HEK293T (cell line): ENCODE measurements around the gene TRAPPC2B.

Source experiments
- CTCF ChIA-PET: fragments of 350-600 bp; formaldehyde crosslinking; extraction: SDS; loops from one replicate; lab custom pipeline; 2021; ENCODE audit warnings: antibody characterized with exemption, inconsistent platforms; lab: Yijun Ruan, JAX
- POLR2A ChIA-PET: fragments of 350-600 bp; formaldehyde crosslinking; extraction: SDS; loops from one replicate; lab custom pipeline; 2020; ENCODE audit warnings: antibody characterized with exemption, inconsistent platforms; lab: Yijun Ruan, JAX
- DNase-seq: peaks from one replicate; pipeline ENCODE4 v3.0.0; 2012; ENCODE audit warnings: mixed read lengths; ENCODE audit errors: extremely low spot score
- ARNT ChIP-seq: fragments of 450-650 bp; IDR thresholded peaks from 2 replicates; pipeline ENCODE4 v1.6.1; 2017; ENCODE audit warnings: mild to moderate bottlenecking
- BHLHE40 ChIP-seq: fragments of 450-650 bp; IDR thresholded peaks from 2 replicates; pipeline ENCODE4 v1.6.1; 2016; ENCODE audit warnings: mild to moderate bottlenecking, moderate library complexity, borderline replicate concordance
- CTBP1 ChIP-seq: fragments of 450-650 bp; IDR thresholded peaks from 2 replicates; pipeline ENCODE4 v1.6.1; 2016; ENCODE audit warnings: borderline replicate concordance
- ELF4 ChIP-seq: fragments of 450-650 bp; IDR thresholded peaks from 2 replicates; pipeline ENCODE4 v1.6.1; 2017; ENCODE audit warnings: antibody characterized with exemption
- FOXA1 ChIP-seq: fragments of 450-650 bp; IDR thresholded peaks from 2 replicates; pipeline ENCODE4 v1.6.1; 2016; ENCODE audit warnings: mild to moderate bottlenecking
- FOXK2 ChIP-seq: fragments of 450-650 bp; IDR thresholded peaks from 2 replicates; pipeline ENCODE4 v1.6.1; 2016; ENCODE audit warnings: mild to moderate bottlenecking
- HDGF ChIP-seq: fragments of 450-650 bp; IDR thresholded peaks from 2 replicates; pipeline ENCODE4 v1.6.1; 2017; ENCODE audit warnings: antibody characterized with exemption, borderline replicate concordance
- L3MBTL2 ChIP-seq: fragments of 450-650 bp; conservative IDR thresholded peaks from 2 replicates; pipeline ENCODE4 v1.6.1; 2016; ENCODE audit warnings: mild to moderate bottlenecking
- LEF1 ChIP-seq: fragments of 450-650 bp; IDR thresholded peaks from 2 replicates; pipeline ENCODE4 v1.6.1; 2017; ENCODE audit warnings: mild to moderate bottlenecking, borderline replicate concordance
- NFRKB ChIP-seq: fragments of 450-650 bp; IDR thresholded peaks from 2 replicates; pipeline ENCODE4 v1.6.1; 2016; ENCODE audit warnings: mild to moderate bottlenecking, moderate library complexity
- PKNOX1 ChIP-seq: fragments of 450-650 bp; IDR thresholded peaks from 2 replicates; pipeline ENCODE4 v1.6.1; 2016
- SP1 ChIP-seq: fragments of 450-650 bp; IDR thresholded peaks from 2 replicates; pipeline ENCODE4 v1.6.1; 2017
- SUZ12 ChIP-seq: fragments of 450-650 bp; IDR thresholded peaks from 2 replicates; pipeline ENCODE4 v1.6.1; 2016; ENCODE audit warnings: mild to moderate bottlenecking
- TARDBP ChIP-seq: fragments of 450-650 bp; IDR thresholded peaks from 2 replicates; pipeline ENCODE4 v1.6.1; 2016
- ZNF384 ChIP-seq: fragments of 450-650 bp; IDR thresholded peaks from 2 replicates; pipeline ENCODE4 v1.6.1; 2016

TRAPPC2B gene

GRCh38 chr19:57389730-57390598 lies 26.6 kb downstream of the TRAPPC2B start, which contains the start of gene ZNF548:
Gene ZNF548, plus strand, starts transcription at chr19:57389854. Its CDS starts 246 bp downstream, at chr19:57390100.
- TF ChIP-seq FOXK2 (no peak), PKNOX1 (peak; percentile 11; the same call in 1 of the 2 replicates), ELF4 (no peak), TARDBP (no peak), BHLHE40 (no peak), SP1 (no peak), SUZ12 (no peak), L3MBTL2 (peak; percentile 37; the same call in 1 of the 2 replicates), LEF1 (no peak), ARNT (no peak)
- DNase-seq = peak; percentile 93
- ChIA-PET CTCF (no interaction called here), POLR2A (interaction anchor here (0.8 to 1.2 kb wide), 3 partner anchors 27 to 45 kb away, joined by 4 to 7 read pairs (median 5); partner anchors contain the start of genes TRAPPC2B, ZNF304, ZNF547 and ZNF749)

GRCh38 chr19:57395710-57396109 lies 32.4 kb downstream of the TRAPPC2B start:
- DNase-seq = no peak
- TF ChIP-seq ELF4 (no peak), SUZ12 (no peak), LEF1 (no peak), FOXA1 (no peak), HDGF (no peak), L3MBTL2 (no peak), PKNOX1 (no peak), CTBP1 (no peak), BHLHE40 (no peak), NFRKB (no peak), FOXK2 (no peak), ARNT (no peak), SP1 (no peak), ZNF384 (no peak)
- ChIA-PET CTCF (no interaction called here), POLR2A (no interaction called here)

- POLR2A ChIA-PET = no interaction called here
- CTCF ChIA-PET = no interaction called here
- no peak for TF ChIP-seq ZNF384
- DNase-seq = no peak
Observed at GRCh38 chr19:57398868-57399267, 35.5 kb downstream of the TRAPPC2B start.

GRCh38 chr19:57403737-57404563 lies 40.6 kb downstream of the TRAPPC2B start:
- ChIA-PET CTCF (no interaction called here), POLR2A (no interaction called here)
- no peak for DNase-seq
- no peak for TF ChIP-seq ZNF384
- TF ChIP-seq FOXK2 = no peak
- TF ChIP-seq L3MBTL2 = no peak

GRCh38 chr19:57406516-57407123 lies 43.3 kb downstream of the TRAPPC2B start:
- TF ChIP-seq LEF1 = no peak
- TF ChIP-seq SP1 = no peak
- TF ChIP-seq NFRKB = no peak
- TF ChIP-seq CTBP1 = no peak
- TF ChIP-seq FOXA1 = no peak
- no peak for TF ChIP-seq BHLHE40
- no peak for TF ChIP-seq ZNF384
- TF ChIP-seq ARNT = no peak
- POLR2A ChIA-PET = no interaction called here

GRCh38 chr19:57410877-57411671 lies 47.7 kb downstream of the TRAPPC2B start, which contains the start of gene ZNF17:
Gene ZNF17, plus strand, starts transcription at chr19:57411161. Its CDS starts 2,455 bp downstream, at chr19:57413616.
- TF ChIP-seq PKNOX1 (peak; percentile 97), ARNT (no peak), L3MBTL2 (peak; percentile 41; the same call in 1 of the 2 replicates)
- POLR2A ChIA-PET = interaction anchor here (1.0 kb wide), 2 partner anchors 24 to 60 kb away, joined by 3 to 4 read pairs; partner anchors contain the start of genes ZNF304 and ZNF749
- DNase-seq = peak; percentile 91
- CTCF ChIA-PET = no interaction called here

More at GRCh38 chr19:57406516-57407123, 43.3 kb downstream of the TRAPPC2B start:
- CTCF ChIA-PET = interaction anchor here (0.6 kb wide), 1 partner anchor 412 kb away, joined by 4 read pairs; no protein-coding TSS in a partner anchor
- DNase-seq = peak; percentile 46
